ENCODE results near the gene PHF5A.
"Not testable (repeated sequence)": the region's sequence is repeated elsewhere in the genome, so short reads cannot be mapped to it uniquely, and the experiment has no call there.

PHF5A gene

GRCh38 chr22:41446639-41447434 lies 21.7 kb downstream of the PHF5A start, which contains the start of gene TOB2:
TSS of gene TOB2 (minus strand) at chr22:41446801. CDS start at chr22:41437345, 9,456 bp downstream.
- peak; percentile 86 for DNase-seq

GRCh38 chr22:41446057-41446501 lies 22.4 kb downstream of the PHF5A start:
- no peak for DNase-seq

- peak; percentile 3 for DNase-seq
Observed at GRCh38 chr22:41445129-41446056, 23.1 kb downstream of the PHF5A start.

GRCh38 chr22:41444360-41445128 lies 23.9 kb downstream of the PHF5A start:
- DNase-seq = peak; percentile 94

- DNase-seq = no peak
Observed at GRCh38 chr22:41442240-41442792, 26.2 kb downstream of the PHF5A start.

GRCh38 chr22:41440511-41440910 lies 28.0 kb downstream of the PHF5A start:
- DNase-seq = not testable (repeated sequence)

GRCh38 chr22:41437198-41437597 lies 31.3 kb downstream of the PHF5A start:
- no peak for DNase-seq

GRCh38 chr22:41436322-41437113 lies 32.0 kb downstream of the PHF5A start:
- DNase-seq = no peak

GRCh38 chr22:41435560-41435959 lies 32.9 kb downstream of the PHF5A start:
- no peak for DNase-seq

- DNase-seq = not testable (repeated sequence)
Observed at GRCh38 chr22:41434361-41435003, 34.0 kb downstream of the PHF5A start.

GRCh38 chr22:41433480-41433879 lies 35.0 kb downstream of the PHF5A start:
- DNase-seq = not testable (repeated sequence)

- DNase-seq = no peak
Observed at GRCh38 chr22:41431656-41432055, 36.8 kb downstream of the PHF5A start.

- DNase-seq = no peak
Observed at GRCh38 chr22:41429951-41430332, 38.5 kb downstream of the PHF5A start.

GRCh38 chr22:41429232-41429950 lies 39.1 kb downstream of the PHF5A start:
- DNase-seq = no peak

- DNase-seq = no peak
Observed at GRCh38 chr22:41425660-41426365, 42.7 kb downstream of the PHF5A start.

- no peak for DNase-seq
Observed at GRCh38 chr22:41418717-41419116, 49.8 kb downstream of the PHF5A start.

GRCh38 chr22:41417622-41418390 lies 50.7 kb downstream of the PHF5A start:
- no peak for DNase-seq

GRCh38 chr22:41415554-41415953 lies 52.9 kb downstream of the PHF5A start:
- DNase-seq = no peak

All from DMS153 (cell line).